GM19025 (cell line): ENCODE data around the gene CCDC196.
A peak's percentile ranks its signal among the peaks of the same experiment; 100 is the strongest.
"Not testable (repeated sequence)": the region's sequence is repeated elsewhere in the genome, so short reads cannot be mapped to it uniquely, and the experiment has no call there.

Experiments
- ATAC-seq: cut with Tn5 transposase; IDR thresholded peaks from one replicate; pipeline ENCODE4 v1.9.1; 2021; ENCODE audit warnings: mild to moderate bottlenecking, low read depth, moderate library complexity; ENCODE audit not compliant: unreplicated experiment

The CCDC196 gene

GRCh38 chr14:66493750-66494149, 7.6 kb downstream of the CCDC196 start:
- ATAC-seq = no peak

- ATAC-seq = no peak
Measured at GRCh38 chr14:66495218-66496098, 9.3 kb downstream of the CCDC196 start.

GRCh38 chr14:66496188-66496807, 10.1 kb downstream of the CCDC196 start:
- no peak for ATAC-seq

GRCh38 chr14:66496911-66497310, 10.7 kb downstream of the CCDC196 start:
- ATAC-seq = no peak

GRCh38 chr14:66498311-66498710, 12.1 kb downstream of the CCDC196 start:
- ATAC-seq = no peak

- ATAC-seq = no peak
Measured at GRCh38 chr14:66501592-66501991, 15.4 kb downstream of the CCDC196 start.

- not testable (repeated sequence) for ATAC-seq
Measured at GRCh38 chr14:66502836-66503235, 16.7 kb downstream of the CCDC196 start.

GRCh38 chr14:66503532-66503931, 17.4 kb downstream of the CCDC196 start:
- ATAC-seq = no peak

- ATAC-seq = no peak
Measured at GRCh38 chr14:66507181-66507721, 21.1 kb downstream of the CCDC196 start.

GRCh38 chr14:66507722-66508546, 21.8 kb downstream of the CCDC196 start, which contains the start of gene GPHN:
Gene GPHN (plus strand): TSS chr14:66508147.
- ATAC-seq = peak; percentile 82

GRCh38 chr14:66508547-66508845, 22.3 kb downstream of the CCDC196 start:
- ATAC-seq = peak; percentile 0

GRCh38 chr14:66508846-66509621, 22.9 kb downstream of the CCDC196 start:
- peak; percentile 27 for ATAC-seq

GRCh38 chr14:66509874-66510273, 23.7 kb downstream of the CCDC196 start:
- ATAC-seq = no peak

GRCh38 chr14:66511849-66512248, 25.7 kb downstream of the CCDC196 start:
- ATAC-seq = no peak

- no peak for ATAC-seq
Measured at GRCh38 chr14:66514213-66514612, 28.0 kb downstream of the CCDC196 start.

GRCh38 chr14:66530526-66530925, 44.4 kb downstream of the CCDC196 start:
- no peak for ATAC-seq

- no peak for ATAC-seq
Measured at GRCh38 chr14:66539034-66539433, 52.9 kb downstream of the CCDC196 start.

GRCh38 chr14:66540038-66540437, 53.9 kb downstream of the CCDC196 start:
- no peak for ATAC-seq

GRCh38 chr14:66541627-66542026, 55.5 kb downstream of the CCDC196 start:
- ATAC-seq = no peak

- ATAC-seq = no peak
Measured at GRCh38 chr14:66543996-66544395, 57.8 kb downstream of the CCDC196 start.
